ENCODE measurements around the gene TCERG1L. TPM values are rescaled to one million over a fixed set of nuclear protein-coding genes. Genes with fewer than 3 reads are reported as not detected.

Gene TCERG1L
- total and polyA plus RNA-seq, 4 donors, result not detected

GRCh38 chr10:131065673-131066305 lies 245.7 kb downstream of the TCERG1L start:
- no peaks in the 10 kb centered on the region for H3K4me1 ChIP-seq (ENCODE audit: control insufficient read depth in 1 of 2, insufficient read depth in 2 of 2, low read length in 2 of 2)
- ATAC-seq (ENCODE audit: low FRiP score) (no peak), DNase-seq (peak in 1 of 2 donors; percentile 40)

DNA sequence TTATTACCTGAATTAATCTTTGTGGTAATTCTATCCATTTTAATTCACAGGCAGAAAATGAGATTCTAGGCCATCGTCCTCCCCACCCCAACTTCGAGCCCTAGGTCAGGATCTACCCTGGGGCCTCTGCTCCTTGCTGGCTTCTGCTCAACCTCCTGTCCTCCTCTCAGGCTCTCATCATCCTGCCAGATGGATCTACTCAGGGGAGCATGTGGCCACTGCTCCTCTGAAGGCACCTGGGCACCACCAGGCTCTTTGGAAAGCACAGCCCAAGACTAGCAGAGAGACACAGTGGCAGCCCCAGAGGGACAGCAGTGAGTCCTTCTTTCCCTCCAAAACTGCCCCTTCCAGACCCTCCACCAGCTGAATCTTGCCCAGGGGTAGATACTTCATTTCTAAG lies 248.2 kb downstream of the TCERG1L start:
- H3K9me3 ChIP-seq (ENCODE audit: control insufficient read depth, low read length), result peaks cover 4% of the 10 kb centered on the region

More at GRCh38 chr10:131065673-131066305, 245.7 kb downstream of the TCERG1L start:
- Histone ChIP-seq H3K27ac (ENCODE audit: low read depth in 1 of 2, low read length in 2 of 2) (no peak overlapping the region), H3K9me3 (ENCODE audit: control insufficient read depth, low read length) (no peaks in the 10 kb centered on the region), H3K27me3 (ENCODE audit: control insufficient read depth in 1 of 2, insufficient read depth in 2 of 2, low read length in 1 of 2) (no peaks in the 10 kb centered on the region), H3K4me3 (ENCODE audit: low read length in 2 of 2) (no peak overlapping the region), H3K36me3 (ENCODE audit: control insufficient read depth in 1 of 2, insufficient read depth in 2 of 2, low read length in 1 of 2) (no peaks in the 10 kb centered on the region)
- intact Hi-C loops (cut with DNase I), result no loop called here
- WGBS, 2 donors, result 25 to 34% methylated on average over 5 of the region's 5 CpGs

GRCh38 chr10:131062621-131063260 lies 248.8 kb downstream of the TCERG1L start:
- H3K4me1 ChIP-seq (ENCODE audit: control insufficient read depth in 1 of 2, insufficient read depth in 2 of 2, low read length in 2 of 2), result no peaks in the 10 kb centered on the region
- H3K27ac ChIP-seq (ENCODE audit: low read depth in 1 of 2, low read length in 2 of 2), result no peak overlapping the region
- no peak for ATAC-seq (ENCODE audit: low FRiP score)
- intact Hi-C loops (cut with DNase I), result no loop called here
- peak in 1 of 2 donors; percentile 54 for DNase-seq
- H3K4me3 ChIP-seq (ENCODE audit: low read length in 2 of 2), result no peak overlapping the region
- peaks cover 4% of the 10 kb centered on the region for H3K9me3 ChIP-seq (ENCODE audit: control insufficient read depth, low read length)
- 76 to 79% methylated on average over 7 to 10 of the region's 10 CpGs for WGBS, 2 donors
- H3K27me3 ChIP-seq (ENCODE audit: control insufficient read depth in 1 of 2, insufficient read depth in 2 of 2, low read length in 1 of 2), result no peaks in the 10 kb centered on the region
- H3K36me3 ChIP-seq (ENCODE audit: control insufficient read depth in 1 of 2, insufficient read depth in 2 of 2, low read length in 1 of 2), result no peaks in the 10 kb centered on the region

More for the DNA sequence above, 248.2 kb downstream of the TCERG1L start:
- H3K4me3 ChIP-seq (ENCODE audit: low read length in 2 of 2), result no peak overlapping the region
- no peak overlapping the region for H3K27ac ChIP-seq (ENCODE audit: low read depth in 1 of 2, low read length in 2 of 2)
- intact Hi-C loops (cut with DNase I), result no loop called here
- DNase-seq (no peak), ATAC-seq (ENCODE audit: low FRiP score) (no peak)
- 84 to 92% methylated on average over 2 of the region's 2 CpGs for WGBS, 2 donors
- no peaks in the 10 kb centered on the region for H3K4me1 ChIP-seq (ENCODE audit: control insufficient read depth in 1 of 2, insufficient read depth in 2 of 2, low read length in 2 of 2)
- no peaks in the 10 kb centered on the region for H3K27me3 ChIP-seq (ENCODE audit: control insufficient read depth in 1 of 2, insufficient read depth in 2 of 2, low read length in 1 of 2)
- no peaks in the 10 kb centered on the region for H3K36me3 ChIP-seq (ENCODE audit: control insufficient read depth in 1 of 2, insufficient read depth in 2 of 2, low read length in 1 of 2)

DNA sequence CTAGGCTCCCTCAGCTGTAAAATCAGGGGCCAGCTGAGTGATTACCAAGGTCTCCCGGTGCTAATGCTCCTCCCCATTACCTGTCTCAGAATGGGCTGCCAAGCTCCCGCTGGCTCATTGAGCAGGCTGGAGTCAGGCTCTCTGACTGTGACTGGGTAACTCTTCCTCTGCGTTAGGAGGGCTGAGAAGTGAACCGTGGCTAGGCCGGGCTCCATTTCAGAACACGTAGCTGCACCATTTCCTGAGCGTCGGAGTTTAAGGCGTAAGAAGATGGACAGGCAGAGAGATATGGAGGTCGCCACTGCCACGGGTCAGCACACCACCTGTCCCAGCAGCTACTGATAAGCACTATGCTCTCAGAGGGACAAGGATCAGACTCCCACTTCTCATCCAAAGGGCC lies 250.3 kb downstream of the TCERG1L start:
- Histone ChIP-seq H3K4me1 (ENCODE audit: control insufficient read depth in 1 of 2, insufficient read depth in 2 of 2, low read length in 2 of 2) (no peaks in the 10 kb centered on the region), H3K27ac (ENCODE audit: low read depth in 1 of 2, low read length in 2 of 2) (no peak overlapping the region), H3K27me3 (ENCODE audit: control insufficient read depth in 1 of 2, insufficient read depth in 2 of 2, low read length in 1 of 2) (no peaks in the 10 kb centered on the region), H3K4me3 (ENCODE audit: low read length in 2 of 2) (no peak overlapping the region), H3K9me3 (ENCODE audit: control insufficient read depth, low read length) (peaks cover 7% of the 10 kb centered on the region), H3K36me3 (ENCODE audit: control insufficient read depth in 1 of 2, insufficient read depth in 2 of 2, low read length in 1 of 2) (no peaks in the 10 kb centered on the region)
- no peak for ATAC-seq (ENCODE audit: low FRiP score)
- peak in 1 of 2 donors; percentile 31 for DNase-seq
- intact Hi-C loops (cut with DNase I), result no loop called here
- 75 to 80% methylated on average over 11 of the region's 11 CpGs for WGBS, 2 donors

- intact Hi-C loops (cut with DNase I), result no loop called here
- Histone ChIP-seq H3K27me3 (ENCODE audit: control insufficient read depth in 1 of 2, insufficient read depth in 2 of 2, low read length in 1 of 2) (no peaks in the 10 kb centered on the region), H3K27ac (ENCODE audit: low read depth in 1 of 2, low read length in 2 of 2) (no peak overlapping the region), H3K36me3 (ENCODE audit: control insufficient read depth in 1 of 2, insufficient read depth in 2 of 2, low read length in 1 of 2) (no peaks in the 10 kb centered on the region), H3K4me1 (ENCODE audit: control insufficient read depth in 1 of 2, insufficient read depth in 2 of 2, low read length in 2 of 2) (no peaks in the 10 kb centered on the region), H3K9me3 (ENCODE audit: control insufficient read depth, low read length) (peaks cover 7% of the 10 kb centered on the region), H3K4me3 (ENCODE audit: low read length in 2 of 2) (no peak overlapping the region)
- no peak for DNase-seq
- WGBS, 2 donors, result 88 to 90% methylated on average over 6 of the region's 6 CpGs
- no peak for ATAC-seq (ENCODE audit: low FRiP score)
Measured at GRCh38 chr10:131059881-131060280, 251.6 kb downstream of the TCERG1L start.

DNA sequence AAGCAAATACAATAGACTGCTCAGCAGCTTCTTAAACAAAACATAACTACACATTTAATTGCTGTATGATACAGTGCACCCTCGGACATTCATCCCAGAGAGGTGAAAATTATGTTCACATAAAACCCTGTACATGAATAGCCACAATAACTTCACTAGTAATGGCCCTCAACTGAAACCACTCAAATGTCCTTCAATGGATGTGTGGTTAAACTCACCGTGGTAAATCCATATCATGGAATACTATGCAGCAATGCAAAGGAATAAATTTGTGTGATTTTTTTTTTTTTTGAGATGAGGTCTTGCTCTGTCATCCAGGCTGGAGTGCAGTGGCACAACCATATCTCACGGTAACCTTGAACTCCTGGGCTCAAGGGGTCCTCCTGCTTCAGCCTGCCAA lies 252.7 kb downstream of the TCERG1L start:
- WGBS, 2 donors, result 87 to 94% methylated on average over 3 of the region's 3 CpGs
- DNase-seq (no peak), ATAC-seq (ENCODE audit: low FRiP score) (no peak)
- H3K27ac ChIP-seq (ENCODE audit: low read depth in 1 of 2, low read length in 2 of 2), result no peak overlapping the region
- peaks cover 7% of the 10 kb centered on the region for H3K9me3 ChIP-seq (ENCODE audit: control insufficient read depth, low read length)
- no peaks in the 10 kb centered on the region for H3K27me3 ChIP-seq (ENCODE audit: control insufficient read depth in 1 of 2, insufficient read depth in 2 of 2, low read length in 1 of 2)
- H3K4me1 ChIP-seq (ENCODE audit: control insufficient read depth in 1 of 2, insufficient read depth in 2 of 2, low read length in 2 of 2), result no peaks in the 10 kb centered on the region
- H3K4me3 ChIP-seq (ENCODE audit: low read length in 2 of 2), result no peak overlapping the region
- no peaks in the 10 kb centered on the region for H3K36me3 ChIP-seq (ENCODE audit: control insufficient read depth in 1 of 2, insufficient read depth in 2 of 2, low read length in 1 of 2)
- intact Hi-C loops (cut with DNase I), result no loop called here

- DNase-seq (peak in 1 of 2 donors; percentile 35), ATAC-seq (ENCODE audit: low FRiP score) (no peak)
- no peaks in the 10 kb centered on the region for H3K27me3 ChIP-seq (ENCODE audit: control insufficient read depth in 1 of 2, insufficient read depth in 2 of 2, low read length in 1 of 2)
- H3K27ac ChIP-seq (ENCODE audit: low read depth in 1 of 2, low read length in 2 of 2), result no peak overlapping the region
- H3K4me3 ChIP-seq (ENCODE audit: low read length in 2 of 2), result no peak overlapping the region
- intact Hi-C loops (cut with DNase I), result no loop called here
- H3K36me3 ChIP-seq (ENCODE audit: control insufficient read depth in 1 of 2, insufficient read depth in 2 of 2, low read length in 1 of 2), result no peaks in the 10 kb centered on the region
- H3K9me3 ChIP-seq (ENCODE audit: control insufficient read depth, low read length), result peaks cover 7% of the 10 kb centered on the region
- H3K4me1 ChIP-seq (ENCODE audit: control insufficient read depth in 1 of 2, insufficient read depth in 2 of 2, low read length in 2 of 2), result no peaks in the 10 kb centered on the region
- WGBS, 2 donors, result 84 to 89% methylated on average over 8 of the region's 8 CpGs
Measured at GRCh38 chr10:131056781-131057180, 254.7 kb downstream of the TCERG1L start.

DNA sequence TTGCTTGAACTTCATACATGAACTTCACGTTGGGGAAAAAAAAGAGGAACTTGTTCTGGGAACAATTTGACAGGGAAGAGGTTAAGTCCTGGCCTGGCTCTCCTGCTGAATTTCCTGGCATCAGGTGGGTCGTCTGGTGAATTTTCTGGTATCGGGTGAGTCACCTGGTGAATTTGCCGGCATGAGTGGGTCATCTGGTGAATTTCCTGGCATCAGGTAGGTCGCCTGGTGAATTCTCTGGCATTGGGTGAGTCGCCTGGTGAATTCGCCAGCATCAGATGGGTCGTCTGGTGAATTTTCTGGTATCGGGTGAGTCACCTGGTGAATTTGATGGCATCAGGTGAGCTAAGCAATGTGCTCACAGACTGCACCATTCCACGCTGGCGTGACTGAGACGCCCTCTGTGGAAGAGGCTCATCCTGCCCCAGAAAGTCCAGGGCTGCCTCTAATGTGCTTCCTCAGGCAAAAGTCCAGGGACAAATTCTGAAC lies 255.4 kb downstream of the TCERG1L start:
- Histone ChIP-seq H3K9me3 (ENCODE audit: control insufficient read depth, low read length) (peaks cover 7% of the 10 kb centered on the region), H3K4me3 (ENCODE audit: low read length in 2 of 2) (no peak overlapping the region), H3K27ac (ENCODE audit: low read depth in 1 of 2, low read length in 2 of 2) (no peak overlapping the region), H3K4me1 (ENCODE audit: control insufficient read depth in 1 of 2, insufficient read depth in 2 of 2, low read length in 2 of 2) (no peaks in the 10 kb centered on the region), H3K27me3 (ENCODE audit: control insufficient read depth in 1 of 2, insufficient read depth in 2 of 2, low read length in 1 of 2) (no peaks in the 10 kb centered on the region), H3K36me3 (ENCODE audit: control insufficient read depth in 1 of 2, insufficient read depth in 2 of 2, low read length in 1 of 2) (no peaks in the 10 kb centered on the region)
- WGBS, 2 donors, result 78 to 80% methylated on average over 12 of the region's 12 CpGs
- DNase-seq, result no peak
- no peak for ATAC-seq (ENCODE audit: low FRiP score)
- intact Hi-C loops (cut with DNase I), result no loop called here

DNA sequence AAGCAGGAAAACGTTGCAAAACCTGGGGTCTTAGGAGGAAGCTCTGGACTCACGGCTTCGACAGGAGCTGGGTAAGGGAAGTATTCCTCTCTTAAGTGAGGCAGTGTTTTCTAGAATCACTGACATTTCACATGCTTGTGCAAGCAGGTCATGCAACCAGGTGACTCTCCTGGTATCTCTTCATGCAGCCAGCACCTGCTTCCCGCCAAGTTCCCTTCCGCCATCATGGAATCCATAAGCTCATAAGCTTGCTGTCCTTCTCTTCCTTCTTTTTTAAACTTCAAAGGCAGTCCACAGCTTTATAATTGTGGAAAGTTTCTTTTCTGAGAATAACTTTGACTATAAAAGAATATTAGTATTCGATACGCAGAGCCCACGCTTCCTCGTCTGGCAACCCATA lies 256.1 kb downstream of the TCERG1L start:
- DNase-seq (no peak), ATAC-seq (ENCODE audit: low FRiP score) (no peak)
- Histone ChIP-seq H3K4me1 (ENCODE audit: control insufficient read depth in 1 of 2, insufficient read depth in 2 of 2, low read length in 2 of 2) (no peaks in the 10 kb centered on the region), H3K27me3 (ENCODE audit: control insufficient read depth in 1 of 2, insufficient read depth in 2 of 2, low read length in 1 of 2) (no peaks in the 10 kb centered on the region), H3K27ac (ENCODE audit: low read depth in 1 of 2, low read length in 2 of 2) (no peak overlapping the region), H3K4me3 (ENCODE audit: low read length in 2 of 2) (no peak overlapping the region), H3K9me3 (ENCODE audit: control insufficient read depth, low read length) (peaks cover 7% of the 10 kb centered on the region), H3K36me3 (ENCODE audit: control insufficient read depth in 1 of 2, insufficient read depth in 2 of 2, low read length in 1 of 2) (no peaks in the 10 kb centered on the region)
- 83 to 84% methylated on average over 9 of the region's 9 CpGs for WGBS, 2 donors
- intact Hi-C loops (cut with DNase I), result no loop called here
